Tibial nerve (tissue), 4 donors: ENCODE measurements around the gene GPAM. TPM values are rescaled to one million over a fixed set of nuclear protein-coding genes. Genes with fewer than 3 reads are reported as not detected.

ENCODE experiments used
- DNase-seq, 2 donors: peaks; one replicate each; pipeline ENCODE4 v3.0.0-alpha.2; 2019; ENCODE audit warnings: low spot score in 2 of 2
- H3K27ac ChIP-seq, 4 donors: fragments of 200-600 bp; sonication (generic) in 3 of 4; one replicate each; pipeline ENCODE4 v1.5.1; 2017 to 2019; ENCODE audit warnings: mild to moderate bottlenecking in 1 of 4
- H3K27me3 ChIP-seq, 2 donors: fragments of 200-600 bp; sonication (generic) in 1 of 2; one replicate each; pipeline versions ENCODE4 v1.5.1 to v1.6.0; 2017 to 2019
- H3K36me3 ChIP-seq, 3 donors: fragments of 200-600 bp; sonication (generic); one replicate each; pipeline ENCODE4 v1.5.1; 2018 to 2019
- H3K4me1 ChIP-seq, 4 donors: fragments of 200-600 bp; sonication (generic) in 3 of 4; one replicate each; pipeline ENCODE4 v1.5.1; 2017 to 2019
- H3K4me3 ChIP-seq, 4 donors: fragments of 200-600 bp; sonication (generic) in 3 of 4; one replicate each; pipeline ENCODE4 v1.5.1; 2017 to 2019; ENCODE audit warnings: mild to moderate bottlenecking in 1 of 4, moderate library complexity in 1 of 4
- H3K9me3 ChIP-seq, 4 donors: fragments of 200-600 bp; sonication (generic) in 3 of 4; one replicate each; pipeline ENCODE4 v1.5.1; 2017 to 2019
- EP300 ChIP-seq, 2 donors: sonication (generic); formaldehyde crosslinking; IDR thresholded peaks; one replicate each; pipeline ENCODE4 v1.6.1; 2017; ENCODE audit warnings: antibody characterized with exemption in 2 of 2, mild to moderate bottlenecking in 1 of 2
- POLR2A ChIP-seq, 2 donors: fragments of 450-650 bp; IDR thresholded peaks; one replicate each; pipeline ENCODE4 v1.6.1; 2017; ENCODE audit warnings: antibody characterized with exemption in 2 of 2, mild to moderate bottlenecking in 2 of 2, moderate library complexity in 2 of 2
- WGBS, 2 donors: methylation state at CpG; one replicate each; pipeline ENCODE4 v1.1.5; 2018; 5-methylcytosine and 5-hydroxymethylcytosine counted together
- total RNA-seq, 4 donors: library from RNA; depleted of rRNA; stranded (reverse); fragments of >200 nt; gene quantifications; one replicate each; pipeline ENCODE4 v1.1.0, GENCODE V29; 2016
- TF ChIP-seq, protein P1 (sequence below), 5 experiments: fragments of 200-600 bp in 3 of 5; fragments of 450-650 bp in 2 of 5; sonication (generic) in 3 of 5; IDR thresholded peaks; one replicate each; pipeline ENCODE4 v1.5.1; 2016 to 2019; ENCODE audit warnings: antibody characterized with exemption in 5 of 5, mild to moderate bottlenecking in 3 of 5, moderate library complexity in 2 of 5

GPAM gene
- total RNA-seq, 4 donors from 2014 or later: 13.3 to 124 (median 45.9) TPM

DNA sequence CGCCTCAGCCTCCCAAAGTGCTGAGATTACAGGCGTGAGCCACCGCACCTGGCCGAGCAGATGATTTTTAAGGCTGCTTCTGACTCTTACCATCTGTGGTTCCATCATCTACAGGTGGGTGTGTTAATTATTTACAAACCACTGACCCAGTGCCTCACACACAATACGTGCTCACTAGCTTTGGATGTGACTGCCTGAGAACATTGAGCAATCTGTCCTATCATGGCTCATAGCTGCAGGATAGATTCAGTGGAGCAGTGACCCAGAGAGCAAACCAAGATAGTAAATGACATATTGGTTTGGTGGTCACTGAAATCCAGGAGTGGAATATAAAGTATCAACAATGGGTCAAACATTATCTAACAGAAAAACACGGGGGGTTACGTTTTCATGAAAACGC, 24.1 kb downstream of the GPAM start:
- no peak for DNase-seq
- peaks cover 3 to 100% (median 4%) of the 10 kb centered on the region in 3 donors for H3K36me3 ChIP-seq
- no peaks in the 10 kb centered on the region for H3K9me3 ChIP-seq
- TF ChIP-seq, protein P1, sequence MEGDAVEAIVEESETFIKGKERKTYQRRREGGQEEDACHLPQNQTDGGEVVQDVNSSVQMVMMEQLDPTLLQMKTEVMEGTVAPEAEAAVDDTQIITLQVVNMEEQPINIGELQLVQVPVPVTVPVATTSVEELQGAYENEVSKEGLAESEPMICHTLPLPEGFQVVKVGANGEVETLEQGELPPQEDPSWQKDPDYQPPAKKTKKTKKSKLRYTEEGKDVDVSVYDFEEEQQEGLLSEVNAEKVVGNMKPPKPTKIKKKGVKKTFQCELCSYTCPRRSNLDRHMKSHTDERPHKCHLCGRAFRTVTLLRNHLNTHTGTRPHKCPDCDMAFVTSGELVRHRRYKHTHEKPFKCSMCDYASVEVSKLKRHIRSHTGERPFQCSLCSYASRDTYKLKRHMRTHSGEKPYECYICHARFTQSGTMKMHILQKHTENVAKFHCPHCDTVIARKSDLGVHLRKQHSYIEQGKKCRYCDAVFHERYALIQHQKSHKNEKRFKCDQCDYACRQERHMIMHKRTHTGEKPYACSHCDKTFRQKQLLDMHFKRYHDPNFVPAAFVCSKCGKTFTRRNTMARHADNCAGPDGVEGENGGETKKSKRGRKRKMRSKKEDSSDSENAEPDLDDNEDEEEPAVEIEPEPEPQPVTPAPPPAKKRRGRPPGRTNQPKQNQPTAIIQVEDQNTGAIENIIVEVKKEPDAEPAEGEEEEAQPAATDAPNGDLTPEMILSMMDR (IDR thresholded peaks at IDR 0.05): no peak
- TF ChIP-seq EP300 (IDR thresholded peaks at IDR 0.05) (no peak), POLR2A (IDR thresholded peaks at IDR 0.05) (no peak)
- no peak overlapping the region for H3K27ac ChIP-seq
- no peaks in the 10 kb centered on the region for H3K27me3 ChIP-seq
- H3K4me3 ChIP-seq: no peak overlapping the region
- no peaks in the 10 kb centered on the region for H3K4me1 ChIP-seq
- WGBS, 2 donors: 96 to 97% methylated on average over 8 of the region's 8 CpGs

DNA sequence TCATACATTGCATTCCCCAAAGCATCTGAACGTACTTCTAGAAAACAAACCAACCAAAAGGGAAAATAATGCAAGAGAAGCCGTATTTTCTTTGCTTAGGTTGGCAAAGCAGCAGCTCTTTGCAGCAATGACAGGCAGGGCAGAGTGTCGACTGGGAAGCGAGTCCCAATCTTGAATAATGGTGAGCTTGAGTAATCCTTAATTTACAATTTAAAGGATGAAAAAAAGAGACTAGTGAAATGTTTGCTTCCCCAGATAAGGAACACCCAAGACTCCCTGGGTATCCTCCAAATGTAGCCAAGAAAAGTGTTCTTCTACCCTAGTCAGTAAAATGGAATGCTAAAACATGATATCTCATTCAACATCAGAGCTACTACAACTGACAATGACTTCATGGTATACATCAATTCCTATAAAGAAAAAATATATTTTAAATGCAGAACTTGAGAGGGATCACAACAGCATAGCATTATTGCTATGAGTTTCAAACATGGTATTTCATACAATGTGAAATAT, 32.0 kb downstream of the GPAM start:
- WGBS, 2 donors: 91 to 94% methylated on average over 4 of the region's 4 CpGs
- Histone ChIP-seq H3K36me3 (peaks cover 4 to 71% (median 5%) of the 10 kb centered on the region in 3 donors), H3K4me1 (no peaks in the 10 kb centered on the region)

DNA sequence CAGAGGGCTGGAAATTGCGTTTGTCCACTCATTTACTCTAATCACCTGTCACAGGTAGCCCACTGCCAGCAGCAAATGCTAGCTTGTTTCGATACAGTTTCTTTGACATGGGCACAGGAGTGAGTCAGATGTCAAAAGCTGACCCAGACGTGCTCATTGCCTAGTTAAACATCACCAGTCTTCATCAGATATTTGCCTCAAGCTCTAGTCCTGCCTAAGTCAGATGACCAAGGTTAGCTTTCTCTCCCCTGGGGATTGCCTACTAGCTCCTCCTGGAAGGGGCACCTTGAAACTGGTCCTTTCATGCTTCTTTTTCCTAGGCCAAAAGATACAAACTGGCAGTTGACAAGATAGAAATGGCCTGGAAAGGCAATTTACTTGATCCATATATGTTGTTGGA, 35.2 kb downstream of the GPAM start:
- H3K9me3 ChIP-seq: no peaks in the 10 kb centered on the region
- no peaks in the 10 kb centered on the region for H3K4me1 ChIP-seq
- no peak for DNase-seq
- H3K27ac ChIP-seq: no peak overlapping the region
- WGBS, 2 donors: 84 to 90% methylated on average over 3 of the region's 3 CpGs
- H3K4me3 ChIP-seq: no peak overlapping the region
- H3K36me3 ChIP-seq: peaks cover 0 to 39% (median 5%) of the 10 kb centered on the region in 3 donors
- TF ChIP-seq EP300 (IDR thresholded peaks at IDR 0.05) (no peak), POLR2A (IDR thresholded peaks at IDR 0.05) (no peak)
- TF ChIP-seq, protein P1 (IDR thresholded peaks at IDR 0.05): no peak
- H3K27me3 ChIP-seq: no peaks in the 10 kb centered on the region

More for the DNA sequence above, 32.0 kb downstream of the GPAM start:
- Histone ChIP-seq H3K4me3 (no peak overlapping the region), H3K27ac (no peak overlapping the region), H3K27me3 (no peaks in the 10 kb centered on the region), H3K9me3 (no peaks in the 10 kb centered on the region)
- DNase-seq: no peak
- TF ChIP-seq EP300 (IDR thresholded peaks at IDR 0.05) (no peak), POLR2A (IDR thresholded peaks at IDR 0.05) (no peak)
- TF ChIP-seq, protein P1 (IDR thresholded peaks at IDR 0.05): no peak

DNA sequence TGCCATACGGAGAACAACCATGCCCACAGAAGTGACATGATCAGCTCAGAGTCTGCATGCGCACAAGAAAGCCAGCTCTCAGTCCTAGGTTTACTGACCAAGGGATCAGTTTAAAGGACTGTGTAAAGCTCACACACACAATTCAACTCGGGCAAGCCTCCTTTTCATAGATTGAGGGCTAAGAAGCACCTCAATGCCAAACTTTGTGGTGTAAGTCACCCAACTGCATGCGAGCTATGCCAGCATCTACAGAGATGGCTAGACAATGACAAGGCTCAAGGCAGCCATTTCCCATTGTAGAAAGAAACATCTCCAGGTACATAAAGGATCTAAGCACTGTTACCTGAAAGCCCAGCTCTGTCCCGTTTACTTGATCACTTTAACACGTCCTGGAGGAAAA, 36.8 kb downstream of the GPAM start:
- no peaks in the 10 kb centered on the region for H3K27me3 ChIP-seq
- TF ChIP-seq EP300 (IDR thresholded peaks at IDR 0.05) (no peak), POLR2A (IDR thresholded peaks at IDR 0.05) (no peak)
- TF ChIP-seq, protein P1 (IDR thresholded peaks at IDR 0.05): no peak
- no peak for DNase-seq

DNA sequence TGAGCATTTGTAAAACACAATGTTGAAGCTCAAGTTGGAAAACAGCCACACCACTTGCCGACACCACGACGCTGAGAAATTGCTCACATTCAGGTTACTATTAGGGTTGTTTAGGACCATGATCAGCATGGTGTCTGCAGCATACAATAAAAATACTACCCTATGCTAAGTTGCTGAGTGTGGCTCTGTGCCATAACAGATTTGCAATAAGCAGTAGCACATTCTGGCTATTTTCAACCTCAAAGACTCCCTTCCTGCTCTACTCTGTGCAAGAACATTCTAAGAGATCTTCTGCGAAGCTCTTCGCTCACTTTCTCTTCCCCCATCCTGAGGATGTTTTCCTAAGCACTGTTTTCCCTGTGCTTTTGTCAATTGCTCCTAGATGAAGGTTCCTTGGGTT, 38.3 kb downstream of the GPAM start:
- Histone ChIP-seq H3K27me3 (no peaks in the 10 kb centered on the region), H3K4me1 (no peaks in the 10 kb centered on the region), H3K4me3 (no peak overlapping the region), H3K9me3 (no peaks in the 10 kb centered on the region), H3K36me3 (peaks cover 0 to 10% (median 0%) of the 10 kb centered on the region in 3 donors), H3K27ac (no peak overlapping the region)
- no peak for DNase-seq
- 78 to 96% methylated on average over 5 of the region's 5 CpGs for WGBS, 2 donors
- TF ChIP-seq EP300 (IDR thresholded peaks at IDR 0.05) (no peak), POLR2A (IDR thresholded peaks at IDR 0.05) (no peak)
- TF ChIP-seq, protein P1 (IDR thresholded peaks at IDR 0.05): no peak

More for the DNA sequence above, 36.8 kb downstream of the GPAM start:
- Histone ChIP-seq H3K27ac (no peak overlapping the region), H3K36me3 (peaks cover 0 to 25% (median 0%) of the 10 kb centered on the region in 3 donors), H3K4me1 (no peaks in the 10 kb centered on the region), H3K9me3 (no peaks in the 10 kb centered on the region), H3K4me3 (no peak overlapping the region)
- WGBS, 2 donors: 90 to 95% methylated on average over 6 of the region's 6 CpGs
